NCI-H526 (cell line): ENCODE data around the gene OSBPL2.
A peak's percentile ranks its signal among the peaks of the same experiment; 100 is the strongest.

Experiments
- DNase-seq, 2 experiments: peaks; one replicate each; lab custom pipeline; 2025; lab: John Stamatoyannopoulos, UW

OSBPL2 gene

DNA sequence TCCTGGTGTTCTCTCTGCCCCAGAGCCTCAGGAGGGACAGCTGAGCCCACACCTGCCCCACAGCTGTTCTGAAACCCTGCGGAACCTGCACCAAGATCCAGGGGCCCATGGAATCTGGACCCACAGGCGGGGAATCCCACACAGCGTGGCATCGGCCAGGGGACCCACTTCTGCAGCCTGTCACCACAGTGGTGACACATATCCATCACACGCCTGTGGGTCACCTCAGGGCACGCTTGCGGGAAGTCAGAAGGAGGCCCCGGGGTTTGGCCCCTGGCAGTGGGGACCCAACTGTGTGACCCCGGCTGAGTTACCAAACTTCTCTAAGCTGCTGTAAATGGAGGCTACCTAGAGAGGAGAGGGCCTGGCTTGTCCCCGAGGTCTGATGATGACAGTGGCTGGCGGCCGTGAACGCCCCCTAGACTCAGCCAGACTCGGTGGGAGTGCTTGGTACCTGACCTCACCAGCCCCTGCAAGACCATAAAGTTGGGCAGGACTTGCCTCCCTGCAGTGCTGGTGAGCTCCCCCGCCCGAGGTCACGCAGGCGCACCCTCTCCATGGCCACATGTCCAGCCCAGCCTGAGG is 16.0 kb upstream of the OSBPL2 start:
- no peak for DNase-seq

- no peak for DNase-seq
Measured at GRCh38 chr20:62222972-62223371, 15.3 kb upstream of the OSBPL2 start.

- no peak for DNase-seq
Measured at GRCh38 chr20:62223571-62223970, 14.8 kb upstream of the OSBPL2 start.

DNA sequence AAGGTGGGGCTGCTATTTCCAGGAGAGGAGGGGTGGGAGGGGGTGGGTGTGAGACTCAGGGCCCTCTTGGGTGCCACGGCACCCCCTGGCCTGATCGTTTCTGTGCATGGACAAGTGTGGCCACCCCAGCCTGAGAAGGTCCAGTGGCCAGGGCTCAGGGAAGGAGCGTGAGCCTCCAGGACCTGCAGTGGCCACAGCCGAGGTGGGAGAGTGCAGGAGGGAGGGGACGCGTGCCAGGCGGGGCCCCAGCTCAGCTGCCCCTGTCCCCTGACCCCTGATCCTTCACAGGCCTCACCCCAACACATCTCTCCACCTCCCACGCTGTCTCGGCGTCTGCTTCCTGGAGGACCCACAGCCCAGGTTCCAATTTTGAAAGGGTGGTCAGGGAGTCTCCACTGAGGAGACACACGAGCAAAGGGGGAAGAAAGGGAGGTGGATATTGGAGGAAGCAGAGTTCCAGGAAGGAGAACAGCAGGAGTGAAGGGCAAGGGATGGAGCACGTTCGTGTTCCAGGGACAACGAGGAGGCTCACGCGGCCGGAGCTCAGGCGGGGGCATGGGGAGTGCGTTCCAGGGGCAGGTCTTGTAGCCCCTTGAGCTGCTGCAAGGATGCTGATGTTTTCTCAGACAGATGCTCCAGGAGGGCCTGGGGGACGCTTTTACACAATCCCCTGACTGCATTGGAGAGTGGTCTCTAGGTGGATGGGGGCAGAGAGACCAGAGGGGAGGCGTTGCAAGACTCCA is 14.0 kb upstream of the OSBPL2 start:
- DNase-seq = no peak

DNA sequence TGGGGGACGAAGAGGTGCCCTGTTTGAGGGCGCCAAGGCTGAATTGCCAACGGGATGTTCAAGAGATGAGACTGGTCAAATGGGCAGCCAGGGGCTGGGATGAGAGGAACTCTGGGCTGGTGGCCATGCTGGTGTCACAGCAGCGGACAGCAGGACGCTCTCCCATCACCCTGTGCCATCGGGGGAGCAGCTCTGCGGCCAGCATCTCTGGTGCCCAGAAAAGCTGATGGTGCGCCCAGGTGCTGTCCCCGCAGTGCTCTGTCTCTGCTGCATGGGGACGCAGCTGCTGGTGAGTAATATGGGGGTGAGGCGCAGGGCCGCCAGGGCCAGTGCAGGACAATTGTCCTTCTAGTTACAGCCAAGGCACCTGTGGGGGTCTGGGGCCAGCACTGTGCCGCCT is 13.3 kb upstream of the OSBPL2 start:
- DNase-seq = no peak

- DNase-seq = no peak
Measured at GRCh38 chr20:62225820-62226635, 12.3 kb upstream of the OSBPL2 start.

DNA sequence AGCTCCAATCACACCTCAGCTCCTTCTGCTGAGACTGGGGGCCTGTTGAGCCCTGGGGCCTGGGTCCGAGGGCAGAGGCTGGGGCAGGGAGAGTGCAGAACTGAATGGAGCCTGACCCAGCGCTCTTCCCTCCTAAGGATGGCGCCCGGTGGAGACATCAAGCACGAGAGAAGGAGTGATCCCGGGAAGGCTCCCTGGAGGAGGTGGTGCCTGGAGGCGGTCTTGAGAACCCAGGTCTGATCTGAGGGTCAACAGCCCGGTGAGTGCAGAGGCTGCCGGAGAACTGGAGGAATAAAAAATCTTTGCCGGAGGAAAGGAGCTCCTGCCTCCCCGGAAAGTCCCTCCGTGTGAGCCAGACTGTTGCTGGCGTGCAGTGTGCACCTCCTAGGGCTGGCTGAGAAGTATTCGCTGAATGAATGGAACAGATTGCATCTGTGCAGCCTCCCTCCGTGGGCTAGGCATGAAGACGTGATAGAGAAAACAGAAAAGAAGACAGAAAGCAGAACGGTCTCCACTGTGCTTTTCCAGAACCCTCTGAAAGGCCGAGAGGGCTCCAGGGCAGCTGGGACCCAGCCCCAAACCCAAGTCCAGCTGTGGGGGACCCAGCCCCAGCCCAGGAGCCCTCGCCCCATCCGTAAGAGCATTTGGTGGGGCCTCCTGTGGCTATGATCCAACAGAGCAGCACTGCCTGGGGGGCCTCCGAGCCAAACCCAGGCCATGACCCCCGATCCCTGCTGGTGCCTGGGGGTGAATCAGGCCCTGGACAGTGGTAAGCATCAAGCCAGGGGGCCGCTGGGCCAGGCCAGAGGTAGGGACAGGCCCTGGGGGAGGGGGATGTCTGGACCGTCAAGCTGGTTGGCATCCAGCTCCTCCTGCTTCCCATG is 11.4 kb upstream of the OSBPL2 start:
- no peak for DNase-seq

- no peak for DNase-seq
Measured at GRCh38 chr20:62227591-62227976, 10.7 kb upstream of the OSBPL2 start.

DNA sequence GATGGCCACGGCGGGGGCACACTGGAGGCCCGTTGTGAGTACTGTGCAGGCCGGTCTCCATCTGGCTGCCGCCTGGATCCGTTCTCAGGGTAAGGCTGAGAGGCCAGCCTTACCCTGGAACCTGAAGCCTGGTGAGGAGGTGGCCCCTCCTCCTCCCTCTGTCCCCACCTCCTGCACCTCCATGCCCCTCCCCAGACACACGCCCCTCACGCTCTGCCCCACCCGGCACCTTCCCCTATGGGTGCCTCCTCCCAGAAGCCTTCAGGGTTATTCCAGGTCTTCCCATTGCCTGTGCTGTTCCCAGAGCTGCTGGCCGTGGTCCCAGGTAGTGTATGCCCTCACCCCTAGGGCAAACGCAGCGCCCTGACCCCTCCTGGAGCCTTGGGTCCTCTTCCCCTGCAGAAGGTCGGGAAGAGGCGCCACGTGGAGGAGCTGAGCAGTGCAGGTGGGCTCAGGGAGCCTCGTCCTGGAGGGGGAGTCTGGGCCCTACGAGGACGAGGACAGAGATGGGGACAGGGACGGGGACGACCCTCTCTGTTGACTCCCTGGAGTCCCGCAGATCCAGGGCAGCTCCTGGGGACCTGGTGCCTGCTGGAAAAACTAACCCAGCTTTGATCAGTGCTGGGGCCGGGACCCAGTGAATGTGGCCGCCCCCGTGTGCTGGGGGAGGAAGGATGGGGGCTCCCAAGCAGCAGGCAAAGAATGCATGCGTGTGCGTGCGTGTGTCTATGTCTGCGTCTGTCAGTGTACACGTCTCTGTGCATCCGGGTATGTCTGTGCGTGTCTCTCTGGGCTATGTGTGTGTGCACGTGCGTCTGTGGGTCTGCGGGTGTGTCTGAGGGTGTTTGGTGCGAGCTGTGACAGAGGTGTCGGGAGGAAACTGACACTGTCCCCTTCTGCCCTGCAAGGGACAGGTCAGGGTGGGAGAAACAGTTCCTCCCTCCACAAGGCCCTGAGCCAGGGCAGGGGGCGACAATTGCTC is 10.1 kb upstream of the OSBPL2 start:
- DNase-seq = peak in 1 of 2 experiments; percentile 58

DNA sequence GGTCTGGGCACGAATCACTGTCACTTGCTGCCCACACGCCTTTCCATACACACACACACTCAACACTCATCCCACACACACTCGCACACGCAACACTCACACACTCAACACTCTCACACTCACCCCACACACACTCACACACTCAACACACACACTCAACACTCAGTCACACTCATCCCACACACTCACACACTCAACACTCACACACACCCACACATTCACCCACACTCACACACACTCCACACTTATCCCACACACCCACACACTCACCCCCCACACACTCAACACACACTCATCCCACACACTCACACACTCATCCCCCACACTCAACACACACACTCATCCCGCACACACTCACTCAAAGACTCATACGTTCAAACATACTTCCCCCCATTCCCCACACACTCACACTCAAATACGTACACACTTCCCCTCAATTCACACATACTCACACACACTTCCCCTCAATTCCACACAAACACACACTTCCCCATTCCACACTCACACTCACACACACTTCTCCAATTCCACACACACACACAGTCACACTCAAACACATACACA is 9.3 kb upstream of the OSBPL2 start:
- DNase-seq = no peak

DNA sequence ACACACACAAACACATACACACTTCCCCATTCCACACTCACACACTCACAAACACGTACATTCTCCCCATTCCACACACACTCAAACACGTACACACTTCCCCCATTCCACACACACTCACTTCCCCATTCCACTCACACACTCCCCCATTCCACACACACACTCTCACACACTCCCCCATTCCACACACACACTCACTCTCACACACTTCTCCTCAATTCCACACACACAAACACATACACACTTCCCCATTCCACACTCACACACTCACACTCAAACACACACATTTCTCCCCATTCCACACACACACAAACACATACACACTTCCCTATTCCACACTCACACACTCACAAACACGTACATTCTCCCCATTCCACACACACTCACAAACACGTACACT is 8.7 kb upstream of the OSBPL2 start:
- no peak for DNase-seq

DNA sequence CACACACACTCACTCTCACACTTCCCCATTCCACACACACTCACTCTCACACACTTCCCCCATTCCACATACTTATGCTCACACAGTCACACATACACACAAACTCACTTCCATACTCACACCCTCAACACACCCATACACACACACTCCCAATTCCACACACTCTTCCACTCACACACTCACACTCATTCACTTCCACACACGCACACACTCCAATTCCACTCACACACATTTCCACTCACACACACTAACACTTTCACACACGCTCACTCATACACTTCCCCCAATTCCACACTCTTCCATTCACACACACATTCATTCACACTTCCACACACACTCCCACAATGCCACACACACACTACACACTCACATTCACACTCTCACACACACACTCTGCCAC is 8.0 kb upstream of the OSBPL2 start:
- no peak for DNase-seq

DNA sequence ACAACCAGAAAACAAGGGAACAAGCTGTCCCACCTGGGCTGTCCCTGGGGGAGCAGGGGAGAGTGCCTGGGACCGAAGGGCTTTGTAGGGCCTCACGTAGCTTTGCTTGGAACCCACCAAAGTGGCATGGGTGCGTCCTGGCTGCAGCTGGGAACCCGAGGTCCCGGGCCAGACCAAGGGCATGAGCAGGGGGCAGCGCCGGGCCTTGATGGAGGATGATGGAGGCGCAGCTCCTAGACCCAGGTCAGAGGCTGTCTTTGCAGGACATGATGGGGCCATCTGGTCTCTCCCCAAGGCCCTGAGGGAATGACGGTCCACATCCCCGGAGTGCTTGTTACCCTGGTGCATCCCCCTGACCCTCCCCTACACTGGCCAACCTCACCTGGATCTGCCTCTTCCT is 7.6 kb upstream of the OSBPL2 start:
- DNase-seq = no peak

GRCh38 chr20:62231292-62231691 is 7.0 kb upstream of the OSBPL2 start:
- DNase-seq = no peak

GRCh38 chr20:62232194-62232593 is 6.1 kb upstream of the OSBPL2 start:
- no peak for DNase-seq

GRCh38 chr20:62232770-62233645 is 5.3 kb upstream of the OSBPL2 start:
- DNase-seq = no peak

DNA sequence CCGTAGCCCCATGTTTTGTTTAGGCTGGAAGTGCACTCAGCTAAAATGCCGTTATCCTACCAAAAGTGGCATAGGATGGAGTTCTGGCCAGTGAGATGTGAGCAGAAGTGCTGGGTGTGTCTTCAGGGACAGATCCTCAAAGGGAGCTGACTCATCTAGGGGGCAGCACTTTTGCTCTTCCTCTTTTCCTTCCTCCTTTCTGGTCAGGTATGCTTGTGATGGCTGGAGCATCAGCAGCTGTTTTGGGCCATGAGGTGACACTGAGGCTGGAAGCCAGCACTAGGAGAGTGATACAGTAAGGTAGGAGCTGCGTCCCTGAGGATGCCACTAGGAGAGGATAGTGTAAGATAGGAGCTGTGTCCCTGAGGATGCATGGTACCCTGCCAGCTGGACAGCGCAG is 4.6 kb upstream of the OSBPL2 start:
- DNase-seq = no peak

DNA sequence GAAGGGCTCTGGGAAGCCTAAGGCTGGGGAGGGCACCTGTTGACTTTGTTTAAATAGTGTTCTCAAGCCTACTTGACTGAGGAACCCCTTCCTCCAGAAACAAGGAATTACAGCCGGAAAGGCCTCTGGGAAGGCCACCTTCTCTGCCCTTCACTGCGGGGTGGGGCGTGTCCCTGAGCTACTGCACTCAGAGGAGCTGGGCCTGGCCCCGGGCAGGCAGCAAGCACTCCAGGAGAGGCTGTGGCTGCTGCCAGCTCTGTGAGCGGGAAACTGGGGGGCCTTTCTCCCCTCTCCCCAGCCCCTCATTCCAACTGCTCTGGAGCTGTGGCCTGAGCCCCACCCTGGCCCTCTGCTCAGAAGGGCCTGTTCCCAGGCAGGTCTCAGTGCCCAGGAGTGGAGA is 4.0 kb upstream of the OSBPL2 start:
- no peak for DNase-seq

DNA sequence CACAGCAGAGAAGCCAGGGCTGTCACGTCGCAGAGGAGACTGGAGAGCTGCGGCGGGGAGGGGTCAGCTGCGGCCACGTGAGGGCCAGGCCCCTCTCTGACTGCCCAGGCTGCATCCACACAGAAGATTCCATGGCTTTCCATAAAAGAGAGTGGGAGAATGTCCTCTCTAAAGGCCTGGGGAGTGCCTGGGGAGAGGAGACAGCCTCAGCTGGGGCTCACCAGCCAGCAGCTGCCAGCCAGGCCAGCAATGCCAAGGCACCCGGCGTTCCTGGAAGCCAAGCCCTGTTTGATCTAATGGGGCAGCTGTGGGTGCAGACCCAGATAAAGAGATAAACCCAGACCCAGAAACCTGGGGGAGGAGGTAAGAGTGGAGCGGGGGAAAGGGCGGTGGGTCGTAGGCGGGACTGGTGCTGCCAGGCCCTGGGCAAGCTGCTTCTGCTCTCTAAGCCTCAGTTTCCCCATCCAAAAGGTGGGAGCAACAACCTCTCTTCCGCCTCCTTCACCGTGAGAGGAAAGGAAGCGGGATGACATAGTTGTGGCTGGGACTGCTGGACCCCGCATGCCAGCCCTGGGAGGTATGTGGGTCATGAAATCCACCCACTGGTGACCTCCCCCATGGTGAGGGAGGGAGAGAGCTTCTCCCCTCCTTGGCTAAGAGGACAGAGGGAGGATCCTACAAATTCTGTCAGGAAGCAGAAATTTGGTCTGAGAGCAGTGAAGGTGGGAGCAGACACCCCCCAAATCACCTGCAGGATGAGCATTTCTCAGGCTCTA is 3.1 kb upstream of the OSBPL2 start:
- DNase-seq = no peak
